IPS-18c (cell line): ENCODE results near the gene MMS19.

Experiments used
- H3K4me3 ChIP-seq: 2 replicates; pipeline ENCODE4 v1.7.0; 2013; ENCODE audit warnings: low read depth, mild to moderate bottlenecking, low read length, moderate library complexity; ENCODE audit not compliant: insufficient read depth
- H3K9me3 ChIP-seq: one replicate; pipeline ENCODE4 v1.6.1; 2013; ENCODE audit warnings: mild to moderate bottlenecking, low read length, moderate library complexity; ENCODE audit not compliant: control insufficient read depth, insufficient read depth

Gene MMS19, protein sequence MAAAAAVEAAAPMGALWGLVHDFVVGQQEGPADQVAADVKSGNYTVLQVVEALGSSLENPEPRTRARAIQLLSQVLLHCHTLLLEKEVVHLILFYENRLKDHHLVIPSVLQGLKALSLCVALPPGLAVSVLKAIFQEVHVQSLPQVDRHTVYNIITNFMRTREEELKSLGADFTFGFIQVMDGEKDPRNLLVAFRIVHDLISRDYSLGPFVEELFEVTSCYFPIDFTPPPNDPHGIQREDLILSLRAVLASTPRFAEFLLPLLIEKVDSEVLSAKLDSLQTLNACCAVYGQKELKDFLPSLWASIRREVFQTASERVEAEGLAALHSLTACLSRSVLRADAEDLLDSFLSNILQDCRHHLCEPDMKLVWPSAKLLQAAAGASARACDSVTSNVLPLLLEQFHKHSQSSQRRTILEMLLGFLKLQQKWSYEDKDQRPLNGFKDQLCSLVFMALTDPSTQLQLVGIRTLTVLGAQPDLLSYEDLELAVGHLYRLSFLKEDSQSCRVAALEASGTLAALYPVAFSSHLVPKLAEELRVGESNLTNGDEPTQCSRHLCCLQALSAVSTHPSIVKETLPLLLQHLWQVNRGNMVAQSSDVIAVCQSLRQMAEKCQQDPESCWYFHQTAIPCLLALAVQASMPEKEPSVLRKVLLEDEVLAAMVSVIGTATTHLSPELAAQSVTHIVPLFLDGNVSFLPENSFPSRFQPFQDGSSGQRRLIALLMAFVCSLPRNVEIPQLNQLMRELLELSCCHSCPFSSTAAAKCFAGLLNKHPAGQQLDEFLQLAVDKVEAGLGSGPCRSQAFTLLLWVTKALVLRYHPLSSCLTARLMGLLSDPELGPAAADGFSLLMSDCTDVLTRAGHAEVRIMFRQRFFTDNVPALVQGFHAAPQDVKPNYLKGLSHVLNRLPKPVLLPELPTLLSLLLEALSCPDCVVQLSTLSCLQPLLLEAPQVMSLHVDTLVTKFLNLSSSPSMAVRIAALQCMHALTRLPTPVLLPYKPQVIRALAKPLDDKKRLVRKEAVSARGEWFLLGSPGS

DNA sequence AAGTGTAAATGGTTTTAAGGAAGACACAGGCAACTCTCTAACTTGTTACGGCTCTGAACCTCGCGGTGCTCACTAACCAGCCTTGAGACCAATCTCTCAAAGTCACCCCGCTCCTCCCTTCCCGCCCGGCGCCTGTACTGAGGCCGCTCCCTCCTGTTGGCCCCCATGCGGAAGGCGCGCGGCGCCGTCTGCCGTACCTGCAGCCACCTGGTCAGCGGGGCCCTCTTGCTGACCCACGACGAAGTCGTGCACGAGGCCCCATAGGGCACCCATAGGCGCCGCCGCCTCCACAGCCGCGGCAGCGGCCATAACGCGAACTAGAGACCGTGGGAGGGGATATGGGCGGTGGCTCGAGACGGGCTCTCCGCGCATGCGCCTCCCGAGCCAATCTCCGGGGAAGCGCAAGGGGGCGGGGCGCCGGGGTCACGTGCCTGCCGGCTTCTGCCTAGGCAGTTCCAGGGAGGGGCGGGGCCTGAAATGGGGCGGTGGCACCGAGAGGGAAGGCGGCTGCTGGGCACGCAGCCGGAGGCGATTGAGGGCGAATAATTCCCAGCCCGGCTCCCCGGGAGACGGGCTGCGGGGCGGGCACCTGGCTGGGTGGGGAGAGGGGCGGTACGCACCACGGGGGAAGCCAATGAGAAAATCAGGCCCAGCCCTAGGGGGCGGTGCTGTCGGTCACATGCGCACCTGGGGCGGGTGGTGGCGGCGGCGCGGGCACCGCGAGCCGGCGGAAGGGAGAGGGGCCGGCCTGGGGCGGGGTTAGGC lies at the start of gene MMS19:
TSS of gene MMS19 (minus strand) at position 347 of the 765 bp plus-strand sequence. CDS start at position 309, 38 bp downstream.
- Histone ChIP-seq H3K4me3 (peak within 1 kb of the TSS; percentile 98), H3K9me3 (no peaks in the 10 kb centered on the region)

DNA sequence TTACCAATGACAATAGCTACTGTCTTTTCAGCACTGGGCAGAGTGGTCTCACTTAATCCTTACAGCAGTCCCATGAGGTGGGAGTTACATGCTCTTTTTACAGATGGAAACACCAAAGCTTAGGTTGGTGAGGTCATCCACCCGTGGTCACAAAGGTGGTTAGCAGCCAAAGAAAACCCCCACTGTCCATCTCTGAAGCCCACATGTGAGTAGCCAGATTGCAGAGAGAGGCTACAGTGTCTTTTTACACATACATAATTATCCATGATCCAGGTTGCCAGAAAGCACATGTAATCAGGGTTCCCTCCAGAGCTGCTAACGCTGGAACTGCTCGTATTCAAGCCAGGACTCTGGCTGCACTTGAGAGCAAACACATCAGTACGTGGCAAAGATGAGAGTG lies 49.7 kb upstream of the MMS19 start:
- Histone ChIP-seq H3K9me3 (no peaks in the 10 kb centered on the region), H3K4me3 (no peak overlapping the region)

DNA sequence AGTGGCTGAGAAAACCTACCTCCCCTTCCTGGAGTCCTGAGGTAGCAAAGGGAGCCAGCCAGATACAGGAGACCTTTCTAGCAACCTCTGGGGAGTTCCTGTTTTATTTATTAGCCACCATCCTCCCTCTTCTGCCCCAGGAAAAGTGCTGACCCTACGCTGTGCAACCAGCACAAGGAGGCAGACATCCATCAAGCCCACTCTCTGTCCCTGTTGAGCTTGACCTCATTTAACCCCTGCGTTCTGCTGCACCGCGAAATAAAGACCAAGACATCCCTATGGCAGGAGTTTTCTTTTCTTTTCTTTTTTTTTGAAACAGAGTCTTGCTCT lies 49.0 kb upstream of the MMS19 start:
- Histone ChIP-seq H3K9me3 (no peaks in the 10 kb centered on the region), H3K4me3 (no peak overlapping the region)

DNA sequence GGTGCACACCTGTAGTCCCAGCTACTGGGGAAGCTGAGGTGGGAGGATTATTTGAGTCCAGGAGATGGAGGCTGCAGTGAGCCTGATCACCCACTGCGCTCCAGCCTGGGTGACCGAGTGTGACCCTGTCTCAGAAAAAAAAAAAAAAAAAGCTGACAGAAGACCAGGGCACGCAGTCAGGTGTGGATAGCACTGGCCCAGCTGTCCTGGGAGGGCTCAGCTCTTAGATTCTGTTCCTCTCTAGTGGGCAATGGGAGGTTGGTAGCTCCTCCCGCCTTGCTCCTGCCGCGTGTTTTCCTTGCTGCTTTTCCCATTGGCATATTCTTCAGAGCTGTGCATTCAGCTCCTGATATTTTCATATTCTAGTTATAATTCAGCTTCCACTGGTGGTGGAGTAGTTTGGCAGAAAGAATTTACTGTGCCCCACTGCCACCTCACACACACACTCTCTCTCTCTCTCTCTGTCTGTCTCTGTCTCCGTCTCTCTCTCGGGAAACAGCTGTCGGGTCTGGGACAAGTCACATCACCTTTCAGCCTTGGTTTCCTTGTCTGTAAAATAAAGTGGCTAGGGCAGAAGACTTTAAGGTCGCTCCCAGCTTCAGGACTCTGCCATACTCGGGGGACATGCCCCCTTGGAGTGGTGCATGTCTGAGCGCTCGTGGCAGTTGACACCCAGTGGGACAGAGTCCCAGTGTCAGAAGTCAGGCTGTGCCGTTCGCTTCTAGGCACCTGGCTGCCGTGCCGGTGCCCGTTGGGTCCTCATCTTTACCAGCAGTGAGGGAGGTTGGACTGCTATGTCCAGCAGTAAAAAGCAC lies 48.4 kb upstream of the MMS19 start:
- Histone ChIP-seq H3K4me3 (no peak overlapping the region), H3K9me3 (no peaks in the 10 kb centered on the region)

DNA sequence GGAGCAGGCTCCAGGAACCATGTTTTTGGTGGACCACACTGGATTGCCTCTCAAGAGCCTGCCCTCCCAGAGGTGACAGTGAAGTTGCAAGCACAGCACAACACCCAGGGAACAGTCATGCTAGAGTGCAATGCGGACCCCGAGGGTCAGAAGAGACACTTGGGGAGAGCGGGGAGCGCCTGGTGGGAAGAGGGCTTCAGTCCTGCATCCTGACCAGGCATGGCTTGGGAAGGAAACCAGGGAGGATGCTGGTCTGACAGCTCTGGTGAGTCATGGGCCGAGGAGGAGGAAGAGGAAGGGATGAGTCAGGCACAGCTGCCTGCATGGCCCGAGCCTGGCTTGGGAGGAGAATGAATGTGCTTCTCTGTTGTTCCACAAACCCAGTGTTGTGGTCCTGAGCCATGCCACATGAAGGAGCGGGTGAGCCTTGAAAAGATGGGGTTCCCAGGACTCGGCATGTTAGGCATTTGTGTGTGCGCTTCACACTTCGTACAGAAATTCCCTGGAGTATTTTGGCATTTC lies 44.9 kb upstream of the MMS19 start:
- no peaks in the 10 kb centered on the region for H3K9me3 ChIP-seq
- H3K4me3 ChIP-seq = no peak overlapping the region

DNA sequence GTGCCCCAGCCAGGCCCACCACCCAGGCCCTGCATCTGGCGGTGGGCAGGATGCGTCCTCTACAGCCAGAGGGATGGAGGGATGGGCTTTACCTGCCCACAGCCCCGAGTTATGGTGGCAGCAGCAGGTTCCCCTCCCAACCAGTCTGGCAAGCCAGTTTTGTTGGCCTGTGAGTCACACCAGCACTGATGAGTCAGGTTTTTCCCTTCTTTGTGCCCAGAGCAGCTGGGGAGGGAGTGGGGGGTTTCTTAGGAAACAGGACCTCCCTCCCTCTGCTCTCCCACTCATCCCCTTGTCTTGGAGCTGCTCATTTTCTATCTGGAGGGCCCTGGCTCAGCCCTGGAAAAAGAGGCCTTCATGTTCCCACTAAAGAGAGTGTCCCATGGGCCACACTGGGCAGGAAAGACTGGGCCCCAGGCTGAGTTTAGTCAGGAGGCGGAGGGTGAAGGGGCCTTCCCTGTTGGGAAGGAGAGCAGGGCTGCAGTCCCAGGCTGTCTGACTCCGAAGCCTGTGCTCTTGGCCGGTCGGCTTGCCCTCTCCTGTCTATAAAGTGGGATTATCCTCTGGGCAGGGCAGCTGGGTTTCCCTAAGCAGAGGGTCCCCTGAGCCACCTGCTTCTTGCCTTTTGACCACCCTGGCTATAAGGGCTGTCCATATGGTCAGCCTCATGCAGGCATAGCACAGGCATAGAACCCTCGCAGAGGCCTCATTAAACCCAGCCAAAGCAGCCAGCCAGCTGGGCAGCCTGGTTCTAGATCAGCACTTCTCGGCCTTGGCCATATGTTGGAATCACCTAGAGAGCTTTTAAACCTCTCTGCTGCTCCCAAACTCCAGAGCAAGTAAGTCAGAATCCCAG lies 44.2 kb upstream of the MMS19 start:
- Histone ChIP-seq H3K4me3 (no peak overlapping the region), H3K9me3 (no peaks in the 10 kb centered on the region)

DNA sequence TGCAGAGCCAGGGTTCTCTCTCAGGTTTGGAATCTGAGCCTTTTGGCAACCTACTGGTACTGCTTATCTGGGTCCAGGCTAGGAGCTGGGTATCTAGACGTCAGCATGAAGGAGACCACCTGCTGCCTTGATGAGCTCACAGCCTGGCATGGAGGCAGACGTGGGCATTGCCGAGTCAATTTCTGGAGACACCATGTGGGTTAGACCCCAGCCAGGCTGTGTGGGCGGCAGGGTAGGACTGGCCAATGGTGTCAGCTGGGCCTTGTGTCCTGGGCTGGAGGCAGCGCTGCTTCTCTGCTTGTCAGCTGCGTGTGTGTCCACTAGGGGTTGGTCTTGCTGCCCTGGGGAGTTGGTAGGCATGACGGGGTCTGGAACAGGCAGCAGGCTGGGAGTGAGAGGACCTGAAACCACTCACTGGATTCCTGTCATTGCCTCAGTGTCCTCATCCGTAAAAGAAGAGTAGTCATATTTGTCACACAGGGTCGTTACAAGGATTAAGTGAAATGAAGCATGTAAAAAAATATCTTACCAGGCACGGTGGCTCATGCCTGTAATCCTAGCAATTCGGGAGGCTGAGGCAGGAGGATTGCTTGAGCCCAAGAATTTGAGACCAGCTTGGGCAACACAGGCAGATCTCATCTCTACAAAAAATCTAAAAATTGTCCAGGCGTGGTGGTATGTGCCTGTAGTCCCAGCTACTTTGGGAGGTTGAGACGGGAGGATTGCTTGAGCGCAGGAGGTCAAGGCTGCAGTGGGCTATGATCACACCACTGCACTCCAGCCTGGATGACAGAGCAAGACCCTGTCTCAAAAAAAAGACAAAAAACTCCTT lies 42.7 kb upstream of the MMS19 start:
- Histone ChIP-seq H3K4me3 (no peak overlapping the region), H3K9me3 (no peaks in the 10 kb centered on the region)

DNA sequence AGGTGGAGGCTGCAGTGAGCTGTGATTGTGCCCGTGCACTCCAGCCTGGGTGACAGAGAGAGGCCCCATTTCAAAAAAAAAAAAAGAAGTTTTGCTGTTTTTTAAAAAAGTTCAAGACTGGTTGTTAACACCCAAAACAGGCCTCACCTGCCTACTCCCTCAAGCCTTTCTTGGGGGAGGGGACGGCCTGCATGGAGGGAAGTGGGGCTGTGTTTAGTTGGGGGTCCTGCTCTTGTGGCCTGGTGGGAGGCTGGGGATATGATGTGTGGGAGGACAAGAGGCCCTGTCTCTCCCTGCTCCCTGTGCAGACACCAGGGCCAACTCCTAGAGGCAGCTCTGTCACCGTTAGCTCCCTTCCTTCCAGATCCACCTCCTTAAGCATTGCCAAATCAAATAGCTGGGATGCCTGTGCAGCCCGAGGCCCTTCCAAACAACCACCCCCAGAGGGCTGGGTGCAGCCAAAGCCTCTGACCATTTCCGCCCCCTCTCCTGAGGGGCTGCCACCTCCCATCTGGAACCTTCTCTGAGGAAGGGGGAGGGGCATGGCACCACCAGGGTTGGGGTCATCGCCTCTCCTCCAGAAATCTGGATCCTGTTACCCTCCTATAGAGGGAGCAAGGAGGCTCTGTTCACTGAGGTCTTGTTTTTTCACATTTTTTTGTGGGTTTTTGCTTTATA lies 41.4 kb upstream of the MMS19 start:
- Histone ChIP-seq H3K4me3 (no peak overlapping the region), H3K9me3 (no peaks in the 10 kb centered on the region)

DNA sequence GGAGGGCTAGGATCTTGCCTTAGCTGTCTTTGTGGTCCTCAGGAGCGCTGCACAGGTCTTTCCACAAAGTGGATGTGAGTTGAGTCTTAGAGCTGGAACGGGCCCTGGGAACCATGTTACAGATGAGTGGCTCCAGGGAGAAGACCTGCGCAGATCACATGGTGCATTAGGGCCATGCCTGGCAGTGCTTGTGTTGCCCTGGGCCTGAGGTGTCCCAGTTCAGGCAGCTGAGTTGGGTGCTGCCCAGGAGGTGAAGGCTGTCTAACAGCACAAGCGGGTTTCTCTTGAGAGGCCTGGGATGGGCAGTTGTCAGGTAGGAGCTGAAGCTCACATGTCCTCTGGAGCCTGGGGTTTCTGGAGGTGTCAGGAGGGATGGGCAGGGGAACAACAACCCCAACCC lies 40.6 kb upstream of the MMS19 start:
- no peak overlapping the region for H3K4me3 ChIP-seq
- no peaks in the 10 kb centered on the region for H3K9me3 ChIP-seq

DNA sequence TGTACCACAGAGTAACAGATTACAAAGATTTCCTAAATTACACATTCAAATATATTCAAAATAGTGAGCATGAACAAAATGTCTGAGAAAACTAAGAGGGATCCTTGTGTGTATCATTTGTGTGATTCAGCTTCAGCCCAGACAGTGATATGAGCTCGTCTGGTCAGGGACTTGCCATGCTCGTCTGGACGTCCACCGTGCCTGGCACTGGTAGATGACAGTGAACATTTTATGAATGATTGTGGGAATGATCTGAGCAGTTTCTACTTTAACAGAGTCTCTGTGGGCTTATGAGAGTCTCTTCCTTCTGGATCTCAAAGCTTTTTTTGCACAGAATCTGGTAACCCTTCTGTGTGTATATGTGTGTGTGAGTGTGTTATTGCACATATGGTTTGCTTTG lies 40.2 kb upstream of the MMS19 start:
- Histone ChIP-seq H3K4me3 (no peak overlapping the region), H3K9me3 (no peaks in the 10 kb centered on the region)

DNA sequence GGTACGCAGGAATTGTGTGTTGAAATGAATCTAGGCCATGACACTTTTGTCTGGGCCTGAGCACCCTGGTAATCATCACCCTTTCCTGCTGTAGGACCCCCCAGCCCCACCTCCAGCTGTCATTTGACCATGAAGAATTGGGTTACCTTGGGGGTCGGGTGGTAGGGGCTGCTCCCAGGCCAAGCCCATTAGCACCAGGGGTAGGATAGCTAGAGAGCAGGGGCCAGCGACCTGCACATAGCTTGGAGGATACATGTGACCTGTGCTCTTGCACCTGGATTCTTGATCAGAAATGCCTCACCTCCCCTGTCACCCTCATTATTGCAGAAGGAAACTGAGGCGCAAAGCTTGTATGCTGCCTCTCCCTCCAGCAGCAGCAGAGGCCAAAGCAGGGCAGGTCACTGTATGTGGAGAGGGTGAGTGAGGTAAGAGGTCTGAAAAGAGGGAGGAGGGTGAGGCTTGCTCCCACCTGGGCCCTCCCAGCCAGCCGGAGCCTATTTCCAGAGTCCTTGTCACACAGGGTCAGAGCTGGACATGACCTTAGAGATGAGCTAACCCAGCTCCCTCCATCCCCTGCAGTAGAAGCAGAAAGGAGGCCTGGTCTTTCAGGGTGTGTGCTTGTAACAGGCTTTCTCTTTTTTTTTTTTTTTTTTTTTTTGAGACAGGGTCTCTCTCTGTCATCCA lies 39.1 kb upstream of the MMS19 start:
- Histone ChIP-seq H3K4me3 (no peak overlapping the region), H3K9me3 (no peaks in the 10 kb centered on the region)

DNA sequence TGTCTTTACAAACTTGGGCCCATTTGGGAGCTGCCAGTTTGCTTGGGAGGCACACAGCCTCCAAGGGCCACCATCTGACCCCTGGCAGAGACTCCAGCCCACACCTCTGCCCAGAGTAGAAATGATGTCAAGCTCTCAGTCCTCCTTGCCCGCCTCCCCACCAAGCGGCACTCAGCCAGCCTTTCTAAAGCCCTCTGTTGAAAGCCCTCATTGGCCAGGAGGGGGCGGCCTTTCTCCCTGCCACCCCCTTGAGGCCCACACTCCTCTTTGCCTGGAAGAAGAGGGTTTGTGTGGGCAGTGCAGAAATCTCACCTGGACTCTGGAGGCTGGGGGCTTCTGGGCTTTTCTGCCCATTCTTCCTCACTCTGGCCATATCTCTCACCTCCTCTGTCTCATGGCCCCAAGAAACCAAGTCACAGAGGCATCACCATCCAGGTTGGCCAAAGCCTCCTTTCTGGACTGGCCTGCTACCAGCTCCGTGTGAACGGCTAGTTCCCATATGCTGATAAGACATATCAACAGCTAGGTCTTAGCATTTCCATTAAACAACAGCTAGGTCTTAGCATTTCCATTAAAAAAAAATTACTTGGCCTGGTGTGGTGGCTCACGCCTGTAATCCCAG lies 36.6 kb upstream of the MMS19 start:
- Histone ChIP-seq H3K4me3 (no peak overlapping the region), H3K9me3 (peaks cover 3% of the 10 kb centered on the region)

DNA sequence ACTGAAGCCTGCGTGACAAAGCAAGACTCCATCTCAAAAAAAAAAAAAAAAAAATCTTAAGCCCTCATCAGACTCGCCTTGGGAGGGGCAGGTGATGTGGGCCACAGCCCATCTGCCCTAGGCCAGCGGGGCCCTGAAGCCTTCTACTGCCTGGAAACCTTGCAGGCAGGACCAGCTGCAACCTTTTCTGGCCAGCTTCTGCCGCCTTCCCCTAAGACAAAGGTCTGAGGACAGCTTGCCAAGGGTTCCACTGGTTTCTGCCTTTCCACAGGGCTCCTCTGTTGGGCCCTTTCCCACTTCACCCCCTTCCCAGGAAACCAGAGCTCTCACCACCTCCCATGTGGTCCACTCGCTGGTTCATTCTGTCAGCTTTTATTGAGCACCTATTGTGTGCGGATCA lies 35.7 kb upstream of the MMS19 start:
- Histone ChIP-seq H3K4me3 (no peak overlapping the region), H3K9me3 (peaks cover 3% of the 10 kb centered on the region)
